ENCODE data around the gene MDP1.
"Not testable (repeated sequence)": the region's sequence is repeated elsewhere in the genome, so short reads cannot be mapped to it uniquely, and the experiment has no call there.

MDP1 gene

DNA sequence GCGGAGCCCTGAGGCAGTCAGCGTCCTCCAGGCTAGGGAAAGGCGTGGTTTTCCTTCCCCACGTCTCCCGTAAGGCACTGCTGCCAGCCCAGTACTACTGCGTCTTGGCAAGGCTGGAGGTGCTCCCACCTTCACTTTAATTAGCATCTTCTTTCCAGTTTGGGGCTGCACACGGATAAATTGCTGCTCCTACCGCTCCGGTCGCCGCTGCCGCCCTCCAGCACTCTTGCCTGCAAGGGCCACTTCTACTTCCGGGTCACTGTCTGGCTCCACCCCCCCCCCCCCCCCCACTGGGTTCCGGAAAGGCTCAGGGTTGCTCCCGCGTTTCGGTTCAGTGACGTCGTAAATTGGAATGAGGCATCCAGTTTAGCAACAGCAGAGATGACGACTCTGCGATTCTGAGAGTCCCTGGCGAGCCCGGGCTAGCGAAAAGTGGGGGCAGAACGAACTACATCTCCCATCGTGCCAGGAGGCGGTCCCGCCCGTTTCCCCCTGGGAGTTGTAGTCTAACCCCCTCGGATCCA is 16.3 kb upstream of the MDP1 start, which contains the start of gene NEDD8:
TSS of gene NEDD8 (minus strand) at position 247 of the 524 bp plus-strand sequence. CDS start at position 147, 100 bp downstream.
- in situ Hi-C loops (cut with MboI; ENCODE audit: low sequenced_read_pairs) = no loop called here

DNA sequence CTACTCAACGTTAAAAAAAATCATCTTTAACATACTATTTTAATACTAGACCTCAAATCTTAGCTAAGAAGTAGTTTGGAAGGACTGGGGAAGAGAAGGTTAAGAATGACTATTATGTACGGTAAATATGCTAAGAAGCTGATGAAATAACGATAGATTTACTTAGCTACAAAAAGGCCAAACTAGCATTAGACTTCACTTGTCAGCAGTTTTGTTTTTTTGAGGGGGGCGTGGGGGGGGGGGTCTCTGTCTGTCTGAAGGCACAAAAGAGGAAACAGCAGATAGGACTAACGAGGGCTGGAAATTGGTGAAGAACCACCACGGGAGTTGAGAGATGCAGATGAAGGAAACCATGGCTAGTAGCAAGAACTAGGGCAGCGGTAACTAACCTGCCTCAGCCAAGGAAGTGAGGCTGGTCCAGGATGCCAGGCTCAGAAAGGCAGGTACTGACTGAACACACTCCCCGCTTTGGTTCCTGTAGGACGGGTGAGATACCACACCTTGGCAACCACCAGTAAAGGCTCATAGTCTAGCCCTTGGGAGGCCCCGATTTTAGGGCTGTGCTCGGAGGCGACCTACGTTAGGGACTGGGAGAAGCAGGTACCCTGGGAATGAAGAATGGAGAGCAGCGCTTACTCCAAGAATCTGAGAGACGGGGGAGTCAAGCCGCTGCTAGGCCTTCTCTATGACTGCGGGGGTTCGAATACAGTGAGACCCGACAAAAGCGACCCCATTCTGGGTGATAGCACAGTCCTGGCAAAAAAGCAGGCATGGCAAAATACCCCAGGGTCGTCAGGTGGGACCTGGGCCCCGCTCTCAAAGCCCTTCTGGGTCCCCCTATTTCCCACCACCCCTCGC is 15.6 kb upstream of the MDP1 start:
- in situ Hi-C loops (cut with MboI; ENCODE audit: low sequenced_read_pairs) = no loop called here

DNA sequence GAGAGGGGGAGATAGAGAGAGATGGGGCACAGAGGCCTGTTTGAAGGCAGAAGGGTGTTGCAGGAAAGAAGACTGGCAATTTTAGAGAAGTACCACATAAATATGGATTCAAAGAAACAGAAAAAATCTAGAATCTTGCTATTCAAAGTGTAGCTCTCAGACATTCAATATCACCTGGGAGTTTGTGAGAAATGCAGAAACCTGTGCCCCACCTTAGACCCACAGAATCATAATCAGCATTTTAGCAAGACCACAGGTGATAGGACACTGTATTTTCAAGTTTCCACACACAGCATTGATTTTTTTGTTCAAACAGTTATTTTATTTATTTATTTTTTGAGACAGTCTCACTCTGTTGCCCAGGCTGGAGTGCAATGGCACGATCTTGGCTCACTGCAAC is 13.0 kb upstream of the MDP1 start:
- in situ Hi-C loops (cut with MboI; ENCODE audit: low sequenced_read_pairs) = no loop called here

DNA sequence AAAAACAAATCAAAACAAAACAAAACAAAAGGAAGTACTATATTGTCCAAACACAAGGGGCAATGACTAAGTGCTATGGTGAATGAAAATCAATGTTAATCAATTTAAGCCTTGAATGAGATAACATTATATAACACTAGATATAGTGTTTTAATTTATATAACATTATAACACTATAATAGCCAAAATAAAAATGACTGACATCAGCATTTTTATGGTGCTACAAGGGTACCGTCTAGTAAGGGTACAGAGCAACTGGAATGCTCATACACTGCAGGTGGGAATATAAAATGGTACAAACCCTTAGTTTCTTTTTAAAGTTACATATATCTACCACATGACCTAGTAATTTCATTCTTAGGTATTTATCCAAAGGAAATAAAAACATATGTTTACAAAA is 10.6 kb upstream of the MDP1 start:
- in situ Hi-C loops (cut with MboI; ENCODE audit: low sequenced_read_pairs) = no loop called here

DNA sequence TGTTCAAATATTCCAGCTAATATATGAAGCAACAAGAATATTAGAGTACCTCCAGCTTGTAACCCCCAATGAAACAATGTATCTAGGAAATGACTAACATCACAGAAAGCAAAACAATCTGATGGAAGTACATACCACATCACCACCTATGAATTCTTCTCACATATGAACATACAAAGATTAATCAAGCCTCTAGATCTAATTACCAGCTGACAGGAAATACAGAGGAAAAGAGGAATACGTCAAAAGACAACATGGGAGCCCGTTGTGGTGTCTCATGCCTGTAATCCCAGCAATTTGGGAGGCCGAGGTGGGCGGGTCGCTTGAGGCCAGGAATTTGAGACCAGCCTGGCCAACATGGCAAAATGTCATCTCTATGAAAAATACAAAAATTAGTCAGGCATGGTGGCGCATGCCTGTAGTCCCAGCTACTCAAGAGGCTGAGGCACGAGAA is 8.8 kb upstream of the MDP1 start:
- in situ Hi-C loops (cut with MboI; ENCODE audit: low sequenced_read_pairs) = no loop called here

DNA sequence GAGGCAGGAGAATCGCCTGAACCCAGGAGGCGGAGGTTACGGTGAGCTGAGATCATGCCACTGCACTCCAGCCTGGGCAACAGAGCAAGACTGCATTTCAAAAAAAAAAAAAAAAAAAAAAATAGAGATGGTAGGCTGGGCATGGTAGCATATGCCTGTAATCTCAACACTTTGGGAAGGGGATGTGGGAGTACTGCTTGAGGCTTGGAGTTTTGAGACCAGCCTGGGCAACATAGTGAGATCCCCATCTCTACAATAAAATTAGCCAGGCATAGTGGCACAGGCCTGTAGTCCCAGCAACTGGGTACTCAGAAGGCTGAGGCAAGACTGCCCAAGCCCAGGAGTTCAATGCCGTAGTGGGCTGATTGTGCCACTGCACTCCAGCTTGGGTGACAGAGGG is 7.1 kb upstream of the MDP1 start:
- in situ Hi-C loops (cut with MboI; ENCODE audit: low sequenced_read_pairs) = not testable (repeated sequence)

DNA sequence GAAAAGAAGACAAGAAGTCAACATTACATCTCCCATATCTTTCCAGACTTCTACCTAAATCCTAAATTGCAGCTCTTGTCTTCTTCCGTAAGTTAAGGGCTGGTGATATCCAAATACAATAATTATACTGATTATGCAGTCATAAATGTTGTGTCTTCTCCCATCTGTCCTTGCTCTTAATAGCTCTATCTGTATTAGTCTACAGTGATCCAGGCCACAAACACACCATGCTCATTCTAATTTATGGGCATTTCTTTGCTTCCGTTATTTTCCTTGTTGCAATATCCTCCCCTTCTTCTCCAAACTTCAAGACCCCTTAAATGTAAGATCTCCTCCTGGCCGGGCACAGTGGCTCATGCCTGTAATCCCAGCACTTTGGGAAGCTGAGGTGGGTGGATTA is 3.7 kb upstream of the MDP1 start:
- in situ Hi-C loops (cut with MboI; ENCODE audit: low sequenced_read_pairs) = no loop called here

DNA sequence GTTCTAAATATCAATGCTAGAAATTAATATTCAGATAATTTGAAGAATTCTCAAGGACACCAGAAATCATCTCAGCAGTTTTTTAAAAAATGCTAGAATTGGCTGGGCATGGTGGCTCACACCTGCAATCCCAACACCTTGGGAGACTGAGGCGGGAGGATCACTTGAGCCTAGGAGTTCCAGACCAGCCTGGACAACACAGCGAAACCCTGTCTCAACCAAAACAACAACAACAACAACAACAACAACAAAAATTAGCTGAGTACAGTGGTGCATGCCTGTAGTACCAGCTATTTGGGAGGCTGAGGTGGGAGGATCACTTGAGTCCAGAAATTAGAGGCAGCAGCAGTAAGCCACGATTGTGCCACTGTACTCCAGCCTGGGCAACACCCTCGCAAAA is 3.2 kb upstream of the MDP1 start:
- in situ Hi-C loops (cut with MboI; ENCODE audit: low sequenced_read_pairs) = no loop called here

DNA sequence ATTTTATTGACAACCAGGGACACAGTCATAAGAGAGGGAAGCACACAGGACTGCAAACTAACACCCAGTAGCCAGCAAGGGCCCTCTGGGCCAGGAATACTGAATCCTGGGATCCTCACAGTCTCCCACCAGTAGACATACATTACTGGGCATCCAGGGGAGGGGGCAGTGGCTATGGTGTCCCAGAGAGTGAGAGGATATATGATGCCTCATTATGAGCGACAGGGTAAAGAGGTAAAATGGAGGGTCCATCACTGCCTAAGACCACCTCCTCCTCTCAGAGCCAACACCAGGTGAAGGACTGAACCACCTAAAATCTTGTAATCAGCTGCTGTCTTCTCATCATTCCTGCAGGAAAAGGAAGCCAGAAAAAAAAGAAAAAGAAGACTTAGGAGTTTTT is 1.0 kb upstream of the MDP1 start:
- in situ Hi-C loops (cut with MboI; ENCODE audit: low sequenced_read_pairs) = not testable (repeated sequence)

DNA sequence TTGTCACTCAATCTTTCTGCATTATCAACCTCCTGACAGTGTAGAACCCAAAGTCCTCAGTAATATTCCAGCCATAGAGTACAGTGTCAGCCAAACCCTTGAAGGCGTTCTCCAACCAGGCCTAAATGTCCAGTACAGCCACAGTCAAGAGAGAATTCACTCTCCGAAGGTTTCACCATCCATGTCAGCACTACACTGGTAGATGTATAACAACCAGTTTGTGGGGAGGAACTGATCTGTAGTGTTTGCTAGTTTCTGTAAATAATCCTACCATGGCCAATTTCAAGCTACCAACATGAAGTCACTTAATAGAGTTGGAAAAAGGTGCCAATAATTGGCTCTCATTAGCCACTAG is 456 bp upstream of the MDP1 start:
- in situ Hi-C loops (cut with MboI; ENCODE audit: low sequenced_read_pairs) = no loop called here

DNA sequence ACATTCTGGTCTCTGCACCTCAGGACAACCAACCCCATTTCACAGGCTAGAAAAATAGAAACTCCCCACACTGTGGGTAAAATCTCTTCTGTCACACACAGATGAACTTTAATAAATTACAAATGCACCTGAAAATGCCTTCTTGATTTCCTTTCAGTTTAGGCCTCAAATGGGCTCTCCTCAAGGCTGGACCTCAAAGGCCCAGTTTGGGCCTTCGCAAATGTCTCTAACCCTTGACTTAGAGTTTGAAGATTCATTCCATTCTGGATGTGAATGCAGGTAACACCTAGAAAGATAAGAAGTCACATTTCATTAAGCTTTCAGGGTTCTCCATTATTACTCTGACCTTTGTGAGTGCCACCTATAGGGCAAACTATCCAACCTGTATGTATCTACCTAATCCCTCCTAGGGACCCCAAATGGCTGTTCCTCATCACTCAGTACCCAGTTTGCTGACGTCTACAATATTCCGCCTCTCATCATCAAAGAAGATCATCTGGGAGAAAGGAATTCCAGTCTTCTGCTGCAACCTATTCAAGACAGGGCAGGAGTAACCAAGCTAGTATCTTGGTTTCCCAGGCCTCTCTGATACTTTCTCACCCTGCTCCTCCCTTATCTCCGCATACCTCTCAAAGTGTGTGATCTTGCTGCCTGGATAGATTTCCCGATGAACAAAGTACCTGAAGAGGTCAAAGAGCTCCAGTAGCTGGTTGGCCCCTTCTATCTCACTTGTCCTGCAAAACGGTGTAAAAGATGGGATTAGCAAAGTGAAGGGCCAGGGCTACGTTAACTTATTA is 1.8 kb downstream of the MDP1 start:
- in situ Hi-C loops (cut with MboI; ENCODE audit: low sequenced_read_pairs) = no loop called here

DNA sequence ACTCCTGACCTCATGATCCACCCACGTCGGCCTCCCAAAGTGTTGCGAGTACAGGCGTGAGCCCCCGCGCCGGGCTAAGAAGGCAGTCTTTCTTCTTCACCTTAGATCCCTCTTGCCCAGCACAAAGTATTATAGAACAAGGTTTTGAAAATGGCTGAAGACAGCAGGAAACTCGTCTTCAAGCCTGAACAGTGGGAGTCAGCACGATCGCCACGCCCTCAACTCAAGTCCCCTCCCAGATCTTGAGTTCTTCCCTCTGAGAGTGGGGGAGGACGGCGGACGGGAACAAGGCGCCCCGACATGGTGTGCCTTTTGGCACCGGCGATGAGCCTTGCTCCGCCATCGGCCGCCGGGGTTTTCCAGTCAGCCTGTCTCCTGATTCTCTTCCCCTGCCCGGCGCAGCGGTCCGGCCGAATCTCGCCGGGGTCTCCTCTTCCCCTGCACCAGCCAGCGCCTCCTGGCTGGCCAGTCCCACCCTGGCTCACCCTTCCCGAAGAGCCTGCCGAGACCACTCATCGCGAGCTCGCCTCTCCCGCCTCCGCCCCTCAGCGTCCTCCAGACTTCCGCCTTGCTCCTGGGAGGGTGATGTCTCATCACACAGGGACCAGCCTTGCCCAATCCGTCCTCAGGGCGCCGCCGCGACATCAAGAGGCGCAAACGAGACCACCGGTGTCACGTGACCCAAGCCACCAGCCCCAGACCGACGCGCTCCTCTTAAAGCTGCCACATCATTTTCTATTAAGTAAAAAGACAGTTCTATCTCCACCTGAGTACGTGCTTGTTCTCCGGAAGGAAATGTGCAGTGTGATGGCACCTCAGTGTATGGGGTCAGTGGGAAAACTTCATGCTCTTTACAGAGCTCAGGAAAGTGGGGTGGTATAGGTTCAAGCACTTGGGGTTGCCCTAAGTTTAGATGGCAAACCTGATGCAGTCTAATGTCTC is 2.7 kb downstream of the MDP1 start, which contains the start of gene CHMP4A:
TSS of gene CHMP4A (minus strand) at position 565 of the 942 bp plus-strand sequence. CDS start at position 516, 49 bp downstream.
- in situ Hi-C loops (cut with MboI; ENCODE audit: low sequenced_read_pairs) = no loop called here

DNA sequence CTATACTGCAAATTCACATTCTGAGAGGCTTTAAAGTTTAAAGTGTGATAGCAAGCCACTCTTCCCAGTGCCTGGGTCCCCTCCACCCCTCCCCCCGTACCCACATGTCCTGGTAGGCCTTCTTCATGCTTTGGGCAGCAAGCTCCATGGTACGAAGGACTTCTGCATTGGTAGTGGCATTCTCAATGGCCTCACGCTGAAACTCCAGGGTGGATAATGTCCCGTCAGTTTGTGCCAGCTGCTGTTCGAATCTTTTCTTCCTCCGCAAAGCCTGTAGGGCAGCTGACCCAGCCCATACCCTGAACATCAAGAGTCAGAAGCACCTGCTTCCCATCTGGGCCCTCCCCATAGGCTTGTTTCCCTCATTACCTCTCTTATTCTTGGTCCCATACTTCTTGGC is 4.6 kb downstream of the MDP1 start:
- in situ Hi-C loops (cut with MboI; ENCODE audit: low sequenced_read_pairs) = no loop called here

DNA sequence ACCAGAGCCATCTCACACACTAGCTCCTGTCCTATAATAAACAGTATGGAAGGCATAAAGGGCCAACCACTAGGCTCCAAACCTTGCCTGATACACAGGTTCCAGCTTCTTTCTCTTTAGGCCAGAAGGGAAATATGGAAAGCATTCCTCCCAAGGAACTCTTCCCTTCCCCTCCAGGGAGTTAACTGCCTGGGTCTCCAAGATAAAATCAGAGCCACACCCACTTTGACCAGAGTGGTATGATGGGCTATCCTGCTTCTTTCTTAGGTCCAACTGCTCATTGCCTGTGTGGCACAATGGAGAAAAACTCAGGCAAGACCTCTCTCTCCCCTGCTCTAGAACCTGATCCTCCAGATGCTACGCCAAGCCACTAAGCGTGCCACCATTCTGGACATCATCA is 8.2 kb downstream of the MDP1 start:
- in situ Hi-C loops (cut with MboI; ENCODE audit: low sequenced_read_pairs) = no loop called here

DNA sequence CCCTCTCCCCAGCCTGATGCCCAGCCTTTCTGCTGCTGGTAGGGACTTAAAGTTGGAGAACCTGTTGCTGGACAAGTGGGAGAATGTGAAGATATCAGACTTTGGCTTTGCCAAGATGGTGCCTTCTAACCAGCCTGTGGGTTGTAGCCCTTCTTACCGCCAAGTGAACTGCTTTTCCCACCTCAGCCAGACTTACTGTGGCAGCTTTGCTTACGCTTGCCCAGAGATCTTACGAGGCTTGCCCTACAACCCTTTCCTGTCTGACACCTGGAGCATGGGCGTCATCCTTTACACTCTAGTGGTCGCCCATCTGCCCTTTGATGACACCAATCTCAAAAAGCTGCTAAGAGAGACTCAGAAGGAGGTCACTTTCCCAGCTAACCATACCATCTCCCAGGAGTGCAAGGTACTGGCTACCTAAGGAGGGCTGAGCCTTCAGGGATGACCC is 8.7 kb downstream of the MDP1 start:
- in situ Hi-C loops (cut with MboI; ENCODE audit: low sequenced_read_pairs) = no loop called here

DNA sequence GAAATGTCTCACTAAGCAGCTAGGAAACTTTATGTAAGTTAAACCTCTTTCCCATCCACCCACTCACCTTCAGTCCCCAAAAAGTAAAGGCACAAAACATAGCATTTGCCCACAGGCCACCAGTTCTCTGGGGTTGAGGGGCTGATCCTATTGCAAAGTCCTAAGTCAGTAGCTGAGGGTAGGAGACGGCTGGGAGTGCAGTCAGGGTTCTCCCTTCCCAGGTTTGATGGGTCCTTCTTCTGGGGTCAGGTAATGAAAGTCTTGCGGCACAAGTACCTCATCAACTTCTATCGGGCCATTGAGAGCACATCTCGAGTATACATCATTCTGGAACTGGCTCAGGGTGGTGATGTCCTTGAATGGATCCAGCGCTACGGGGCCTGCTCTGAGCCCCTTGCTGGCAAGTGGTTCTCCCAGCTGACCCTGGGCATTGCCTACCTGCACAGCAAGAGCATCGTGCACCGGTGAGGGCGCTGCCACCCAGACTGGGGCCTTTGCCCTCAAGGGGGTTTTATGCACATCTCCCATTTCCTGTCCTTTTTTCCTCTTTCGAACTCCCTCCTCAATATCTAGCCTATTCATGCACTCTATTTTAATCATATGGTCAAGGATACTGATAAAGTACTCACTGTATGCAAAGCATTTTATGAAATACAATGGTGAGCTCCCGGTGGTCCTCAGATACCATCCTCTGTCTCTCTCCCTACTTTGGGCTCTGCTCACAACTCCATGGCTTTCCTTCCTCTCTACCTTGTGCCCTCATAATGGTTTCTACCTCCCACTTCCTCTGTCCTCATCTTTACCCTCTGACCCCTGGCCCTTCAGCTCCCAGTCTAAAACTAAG is 9.4 kb downstream of the MDP1 start:
- in situ Hi-C loops (cut with MboI; ENCODE audit: low sequenced_read_pairs) = no loop called here

DNA sequence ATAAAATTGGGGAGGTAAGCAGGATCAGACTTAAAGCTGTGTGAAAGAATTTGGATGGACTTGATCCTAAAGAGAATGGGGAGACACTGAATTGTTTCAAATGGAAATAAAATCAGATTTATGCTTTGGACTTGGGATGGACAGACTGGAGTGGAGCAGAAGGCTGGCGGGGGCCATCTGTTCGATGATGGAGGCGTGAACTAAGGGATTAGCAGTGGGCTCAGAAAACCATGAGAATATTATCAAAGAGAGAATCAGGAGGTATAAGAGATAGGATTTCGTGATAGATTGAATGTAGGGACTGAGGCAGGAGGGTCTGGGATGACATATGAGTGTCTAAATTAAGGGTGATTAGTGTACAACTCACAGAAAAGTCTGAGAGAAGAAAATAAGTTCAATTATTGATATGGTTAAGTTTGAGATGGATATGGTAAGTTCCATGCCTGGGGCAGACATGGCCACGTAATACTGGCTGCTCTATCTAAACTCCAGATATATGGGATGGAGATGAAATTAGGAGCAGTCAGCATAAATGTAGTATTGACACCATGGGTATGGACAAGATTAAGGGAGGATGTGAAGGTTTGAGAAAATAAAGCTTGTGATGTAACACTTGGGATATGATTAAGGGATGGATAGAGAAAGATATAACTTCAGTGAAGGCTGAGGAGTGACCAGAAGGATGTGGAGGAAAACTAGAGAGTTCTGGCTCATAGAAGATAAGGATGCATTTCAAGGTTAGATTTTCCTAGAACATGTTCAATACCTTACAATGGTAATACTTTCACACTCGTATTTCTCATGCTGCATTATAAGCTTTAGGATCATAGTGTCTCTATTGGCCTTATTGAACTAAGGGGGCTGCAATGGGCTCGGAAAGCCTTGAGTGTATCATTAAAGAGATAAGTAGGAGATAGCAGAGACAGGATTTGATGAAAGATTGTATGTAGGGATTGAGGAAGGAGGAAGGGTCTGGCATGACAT is 11.4 kb downstream of the MDP1 start:
- in situ Hi-C loops (cut with MboI; ENCODE audit: low sequenced_read_pairs) = no loop called here

DNA sequence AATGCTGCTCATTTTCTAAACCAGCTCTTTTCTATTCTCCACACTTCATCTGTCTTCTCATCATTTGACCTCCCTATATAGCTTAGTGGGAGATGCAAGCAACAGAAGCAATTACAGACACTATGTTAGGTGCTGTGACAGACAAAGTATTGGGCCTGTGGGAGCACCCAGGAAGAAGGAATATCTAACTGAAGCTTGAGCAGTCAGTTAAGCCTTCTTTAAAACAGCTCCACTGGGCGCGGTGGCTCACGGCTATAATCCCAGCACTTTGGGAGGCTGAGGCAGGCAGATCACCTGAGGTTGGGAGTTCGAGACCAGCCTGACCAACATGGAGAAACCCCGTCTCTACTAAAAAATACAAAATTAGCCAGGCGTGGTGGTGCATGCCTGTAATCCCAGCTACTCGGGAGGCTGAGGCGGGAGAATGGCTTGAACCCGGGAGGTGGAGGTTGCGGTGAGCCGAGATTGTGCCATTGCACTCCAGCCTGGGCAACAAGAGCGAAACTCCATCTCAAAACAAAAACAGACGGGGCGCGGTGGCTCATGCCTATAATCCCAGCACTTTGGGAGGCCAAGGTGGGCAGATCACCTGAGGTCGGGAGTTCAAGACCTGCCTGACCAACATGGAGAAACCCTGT is 12.5 kb downstream of the MDP1 start:
- in situ Hi-C loops (cut with MboI; ENCODE audit: low sequenced_read_pairs) = not testable (repeated sequence)

Data from HL-60/S4 (cell line).